CD4-positive, alpha-beta T cell treated with Interleukin-6 at 100 ng/mL for 8 hours (primary cell): Measurements from ENCODE around the gene ATG16L1.
"Not testable (repeated sequence)": the region's sequence is repeated elsewhere in the genome, so short reads cannot be mapped to it uniquely, and the experiment has no call there.

ENCODE experiments used
- DNase-seq: peaks from one replicate; pipeline ENCODE4 v3.0.0-alpha.2; 2020; ENCODE audit warnings: mixed read lengths, low spot score

ATG16L1 gene

GRCh38 chr2:233332125-233332524, 80.7 kb downstream of the ATG16L1 start:
- no peak for DNase-seq

DNA sequence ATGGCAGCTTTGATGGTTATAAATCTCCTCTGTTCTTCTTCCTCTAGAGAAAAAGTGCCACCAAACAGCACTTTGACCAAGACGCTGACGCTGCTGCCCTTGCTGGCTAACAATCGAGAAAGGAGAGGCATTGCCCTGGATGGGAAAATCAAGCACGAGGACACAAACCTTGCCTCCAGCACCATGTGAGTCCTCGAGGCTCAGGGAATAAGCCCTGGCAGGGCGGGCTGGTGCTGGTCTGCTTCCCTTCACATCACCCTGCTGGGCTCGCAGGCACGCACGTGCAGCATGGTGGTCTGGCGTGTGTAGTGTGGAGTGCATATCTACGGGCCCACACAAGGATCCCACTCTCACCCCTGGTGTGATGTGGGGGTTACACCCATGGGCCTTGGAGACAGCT, 83.4 kb downstream of the ATG16L1 start:
- no peak for DNase-seq

- not testable (repeated sequence) for DNase-seq
Measured at GRCh38 chr2:233336091-233336490, 84.6 kb downstream of the ATG16L1 start.

GRCh38 chr2:233336541-233336940, 85.1 kb downstream of the ATG16L1 start:
- no peak for DNase-seq

- no peak for DNase-seq
Measured at GRCh38 chr2:233338046-233338445, 86.6 kb downstream of the ATG16L1 start.

- DNase-seq = no peak
Measured at GRCh38 chr2:233338812-233339368, 87.4 kb downstream of the ATG16L1 start.

DNA sequence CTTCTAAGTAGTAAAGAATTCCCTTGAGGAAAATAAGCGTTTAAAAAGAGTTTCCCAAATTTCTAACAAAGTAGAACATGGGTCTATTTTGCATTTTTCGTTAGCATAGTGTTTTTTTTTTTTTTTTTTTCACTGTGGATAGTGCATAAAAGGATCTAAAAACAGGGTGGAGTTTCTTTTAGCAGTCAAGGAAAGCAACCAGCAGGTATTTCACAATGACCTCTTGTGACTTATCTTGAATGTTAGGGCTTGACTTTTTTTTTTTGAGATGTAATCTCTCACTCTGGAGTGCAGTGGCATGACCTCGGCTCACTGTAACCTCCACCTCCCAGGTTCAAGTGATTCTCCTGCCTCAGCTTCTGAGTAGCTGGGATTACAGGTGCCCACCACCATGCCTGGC, 88.0 kb downstream of the ATG16L1 start:
- DNase-seq = no peak

DNA sequence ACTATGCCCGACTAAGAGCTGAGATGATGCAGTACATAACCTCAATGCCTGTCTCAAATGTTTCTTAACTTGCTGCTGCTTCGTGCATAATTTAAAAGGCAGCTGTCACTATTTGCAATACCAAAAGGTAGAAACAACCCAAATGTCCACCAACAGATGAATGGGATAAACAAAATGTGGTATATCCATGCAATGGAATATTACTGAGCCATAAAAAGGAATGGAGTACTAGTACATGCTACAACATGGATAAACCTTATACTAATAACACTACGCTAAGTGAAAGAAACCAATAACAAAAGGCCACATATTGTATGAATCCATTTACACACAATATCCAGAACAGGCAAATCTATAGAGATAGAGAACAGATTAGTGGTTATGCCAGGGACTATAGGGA, 89.8 kb downstream of the ATG16L1 start:
- DNase-seq = no peak

DNA sequence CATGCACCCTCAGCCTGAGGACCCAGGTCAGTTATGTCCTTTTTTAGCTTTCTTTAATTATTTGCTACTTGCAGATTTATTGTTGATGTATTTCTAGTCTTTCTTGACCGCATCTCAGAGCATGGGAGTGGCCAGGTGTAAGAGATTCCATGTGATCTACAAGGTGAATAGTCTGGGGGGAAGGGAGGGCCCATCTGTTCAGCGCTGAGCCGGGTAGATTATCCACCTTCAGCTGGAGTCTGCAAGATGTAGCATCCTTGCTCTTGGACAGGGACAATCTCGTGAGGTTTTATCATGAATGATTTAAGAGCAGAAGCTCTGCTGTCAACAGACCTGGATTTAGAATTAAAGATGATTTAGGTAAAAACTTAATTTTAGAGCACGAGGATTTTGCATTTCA, 90.8 kb downstream of the ATG16L1 start:
- DNase-seq = no peak

- DNase-seq = no peak
Measured at GRCh38 chr2:233343171-233343705, 91.8 kb downstream of the ATG16L1 start.
